ENCODE results near the gene PLEKHA7. TPM values are rescaled to one million over a fixed set of nuclear protein-coding genes. Genes with fewer than 3 reads are reported as not detected.

PLEKHA7 gene
- total RNA-seq, 1 donor from 2014 or later: 0.92 TPM

DNA sequence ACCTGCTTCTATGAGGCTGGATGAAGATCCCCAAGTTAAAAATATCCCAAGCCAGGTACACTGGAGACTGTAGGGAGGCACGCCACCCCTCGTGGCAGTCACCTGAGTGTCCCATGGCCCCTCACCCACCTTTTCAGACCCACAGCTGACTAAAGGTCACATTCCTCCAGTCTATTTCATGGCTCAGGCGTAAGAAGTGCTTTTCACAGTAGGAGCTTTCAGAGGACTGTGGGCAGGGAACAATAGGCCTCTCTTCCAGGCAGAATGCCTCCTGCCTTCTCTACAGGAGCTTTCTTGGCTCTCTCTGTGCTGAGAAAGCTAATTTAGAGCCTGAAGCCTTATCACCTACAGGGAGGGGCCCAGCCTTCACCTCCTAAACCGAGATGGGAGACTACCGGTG is 201.9 kb downstream of the PLEKHA7 start:
- no peak overlapping the region for H3K4me3 Mint-ChIP-seq (ENCODE audit: unreplicated experiment)
- TF ChIP-seq, protein P1, sequence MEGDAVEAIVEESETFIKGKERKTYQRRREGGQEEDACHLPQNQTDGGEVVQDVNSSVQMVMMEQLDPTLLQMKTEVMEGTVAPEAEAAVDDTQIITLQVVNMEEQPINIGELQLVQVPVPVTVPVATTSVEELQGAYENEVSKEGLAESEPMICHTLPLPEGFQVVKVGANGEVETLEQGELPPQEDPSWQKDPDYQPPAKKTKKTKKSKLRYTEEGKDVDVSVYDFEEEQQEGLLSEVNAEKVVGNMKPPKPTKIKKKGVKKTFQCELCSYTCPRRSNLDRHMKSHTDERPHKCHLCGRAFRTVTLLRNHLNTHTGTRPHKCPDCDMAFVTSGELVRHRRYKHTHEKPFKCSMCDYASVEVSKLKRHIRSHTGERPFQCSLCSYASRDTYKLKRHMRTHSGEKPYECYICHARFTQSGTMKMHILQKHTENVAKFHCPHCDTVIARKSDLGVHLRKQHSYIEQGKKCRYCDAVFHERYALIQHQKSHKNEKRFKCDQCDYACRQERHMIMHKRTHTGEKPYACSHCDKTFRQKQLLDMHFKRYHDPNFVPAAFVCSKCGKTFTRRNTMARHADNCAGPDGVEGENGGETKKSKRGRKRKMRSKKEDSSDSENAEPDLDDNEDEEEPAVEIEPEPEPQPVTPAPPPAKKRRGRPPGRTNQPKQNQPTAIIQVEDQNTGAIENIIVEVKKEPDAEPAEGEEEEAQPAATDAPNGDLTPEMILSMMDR (IDR thresholded peaks at IDR 0.05): no peak
- H3K36me3 Mint-ChIP-seq (ENCODE audit: low read depth): no peaks in the 10 kb centered on the region
- H3K9me3 Mint-ChIP-seq (ENCODE audit: low read depth): no peaks in the 10 kb centered on the region
- no peak for DNase-seq (ENCODE audit: low spot score)
- H3K27ac Mint-ChIP-seq (ENCODE audit: unreplicated experiment): no peak overlapping the region
- no peaks in the 10 kb centered on the region for H3K27me3 Mint-ChIP-seq (ENCODE audit: low read depth)
- H3K4me1 Mint-ChIP-seq (ENCODE audit: low read depth): peaks cover 12% of the 10 kb centered on the region

DNA sequence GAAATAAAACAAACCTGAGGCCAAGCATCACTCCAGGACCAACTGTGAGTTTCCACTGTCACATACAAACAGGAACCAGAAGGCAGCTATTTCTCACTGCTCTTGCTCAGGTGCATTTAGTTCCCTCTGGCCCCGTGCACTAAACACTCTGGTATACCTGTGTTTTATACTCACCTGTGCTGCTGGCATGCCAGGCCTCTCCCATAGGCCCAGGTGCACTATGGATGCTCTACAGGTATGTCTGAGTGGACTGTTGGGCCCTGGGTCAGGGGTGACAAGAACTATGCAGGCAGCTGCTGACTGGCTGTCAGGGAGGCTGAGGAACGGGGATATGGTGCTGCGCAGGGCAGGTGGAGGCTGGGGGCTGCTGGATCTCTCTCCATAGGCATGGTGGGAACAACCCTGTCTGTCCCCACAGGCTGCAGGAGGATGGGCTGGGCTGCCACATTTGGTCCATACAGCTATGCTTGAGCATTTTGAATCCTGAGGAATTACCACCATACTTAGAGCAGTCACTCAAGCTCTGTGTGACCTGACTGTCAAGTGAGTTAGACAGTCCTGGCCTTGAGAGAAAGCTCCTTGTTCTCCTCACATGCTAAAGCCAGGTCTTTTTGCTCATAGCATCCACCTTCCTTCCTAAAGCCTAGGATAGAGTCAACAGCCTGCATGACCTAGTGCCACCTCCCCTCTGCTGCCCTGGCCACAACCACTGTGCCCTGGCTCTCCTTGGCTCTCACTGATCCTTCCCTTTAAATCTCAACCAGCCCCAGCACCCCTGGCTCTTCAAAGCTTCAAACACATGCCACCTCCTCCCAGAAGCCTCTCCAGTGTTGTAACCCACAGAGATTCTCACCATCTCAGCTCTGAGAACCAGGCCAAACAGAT is 202.8 kb downstream of the PLEKHA7 start:
- H3K36me3 Mint-ChIP-seq (ENCODE audit: low read depth): no peaks in the 10 kb centered on the region
- no peak overlapping the region for H3K4me3 Mint-ChIP-seq (ENCODE audit: unreplicated experiment)
- no peaks in the 10 kb centered on the region for H3K27me3 Mint-ChIP-seq (ENCODE audit: low read depth)
- DNase-seq (ENCODE audit: low spot score): no peak
- H3K9me3 Mint-ChIP-seq (ENCODE audit: low read depth): no peaks in the 10 kb centered on the region
- no peak overlapping the region for H3K27ac Mint-ChIP-seq (ENCODE audit: unreplicated experiment)
- TF ChIP-seq, protein P1 (IDR thresholded peaks at IDR 0.05): no peak
- peaks cover 16% of the 10 kb centered on the region for H3K4me1 Mint-ChIP-seq (ENCODE audit: low read depth)

DNA sequence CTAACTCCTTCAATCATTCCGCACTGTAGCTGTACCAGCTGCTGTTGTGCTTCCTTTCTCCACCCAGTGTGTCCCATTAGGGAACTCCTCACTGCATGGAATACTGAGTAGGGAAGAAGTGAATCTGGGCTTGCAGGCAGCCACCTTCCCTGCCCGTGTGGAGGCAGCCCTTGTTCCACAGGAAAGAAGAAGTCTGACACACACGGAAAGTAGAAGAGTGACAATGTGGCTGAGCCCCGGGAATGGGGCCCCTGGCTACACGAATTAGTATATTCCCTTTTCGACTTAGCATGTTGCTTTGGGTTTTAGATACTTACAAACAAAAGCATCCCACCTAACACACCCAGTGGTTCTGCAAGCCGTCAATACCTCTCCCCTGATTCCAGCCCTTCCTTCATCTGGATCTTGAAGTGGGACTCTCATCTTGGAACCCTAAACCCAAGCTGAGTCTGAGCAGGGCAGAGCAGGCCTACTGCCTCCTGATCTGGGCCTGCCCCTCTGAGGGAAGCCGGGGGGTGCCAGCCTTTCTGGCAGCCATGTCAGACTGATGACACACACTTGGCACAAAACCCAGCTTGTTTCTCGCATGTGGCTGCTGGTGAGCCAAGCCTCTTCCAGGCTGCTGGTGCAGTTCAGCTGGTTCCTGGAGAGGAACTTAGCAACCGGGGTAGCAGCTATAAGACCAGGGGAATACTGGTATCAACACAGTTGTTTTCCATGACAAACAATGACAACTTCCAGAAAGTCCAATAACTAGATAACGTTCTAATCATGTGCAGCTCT is 204.1 kb downstream of the PLEKHA7 start:
- Mint-ChIP-seq H3K36me3 (ENCODE audit: low read depth) (no peaks in the 10 kb centered on the region), H3K27ac (ENCODE audit: unreplicated experiment) (no peak overlapping the region), H3K4me3 (ENCODE audit: unreplicated experiment) (no peak overlapping the region), H3K27me3 (ENCODE audit: low read depth) (no peaks in the 10 kb centered on the region), H3K4me1 (ENCODE audit: low read depth) (peaks cover 16% of the 10 kb centered on the region), H3K9me3 (ENCODE audit: low read depth) (no peaks in the 10 kb centered on the region)
- TF ChIP-seq, protein P1 (IDR thresholded peaks at IDR 0.05): no peak
- DNase-seq (ENCODE audit: low spot score): no peak

DNA sequence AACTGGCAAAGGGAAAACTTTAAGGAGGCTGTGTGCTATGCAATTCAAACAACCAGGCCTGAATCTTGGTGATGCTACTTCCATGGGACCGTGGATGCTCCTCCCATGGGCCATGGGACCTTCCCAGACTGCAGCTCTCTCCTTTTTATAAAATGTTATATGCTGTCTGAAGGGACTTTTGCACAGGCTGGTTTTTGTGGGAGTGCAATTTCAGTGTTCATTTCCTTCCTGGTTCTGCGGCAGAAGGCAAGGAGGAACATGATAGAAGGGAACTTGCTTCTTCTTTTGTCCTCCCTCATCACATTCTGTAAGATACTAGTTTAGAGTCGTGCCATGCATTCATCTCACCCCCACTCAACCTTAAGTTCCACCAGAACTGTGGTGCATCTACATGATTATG is 206.9 kb downstream of the PLEKHA7 start:
- Mint-ChIP-seq H3K36me3 (ENCODE audit: low read depth) (peaks cover 1% of the 10 kb centered on the region), H3K27me3 (ENCODE audit: low read depth) (no peaks in the 10 kb centered on the region), H3K9me3 (ENCODE audit: low read depth) (no peaks in the 10 kb centered on the region), H3K4me1 (ENCODE audit: low read depth) (peaks cover 16% of the 10 kb centered on the region), H3K4me3 (ENCODE audit: unreplicated experiment) (no peak overlapping the region), H3K27ac (ENCODE audit: unreplicated experiment) (no peak overlapping the region)
- no peak for DNase-seq (ENCODE audit: low spot score)
- TF ChIP-seq, protein P1 (IDR thresholded peaks at IDR 0.05): no peak

DNA sequence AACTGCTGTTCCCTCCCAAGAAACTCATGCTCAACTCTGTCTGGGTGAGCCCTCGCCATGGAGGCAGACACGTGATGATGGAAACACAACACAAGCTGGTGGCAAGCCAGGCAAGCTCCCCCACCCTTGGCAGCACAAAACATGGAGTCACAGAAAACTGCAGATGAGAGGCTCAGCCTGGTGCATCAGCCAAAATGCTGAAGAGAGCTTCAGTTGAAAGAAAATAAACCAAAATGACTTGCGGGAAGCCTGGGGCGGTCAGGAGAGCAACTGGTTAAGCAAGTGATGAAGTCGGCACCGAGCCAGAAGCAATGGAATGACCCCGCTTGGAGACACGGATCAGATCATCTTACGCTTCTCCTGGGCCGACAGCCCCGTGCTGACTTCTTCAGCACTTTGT is 207.4 kb downstream of the PLEKHA7 start:
- H3K27me3 Mint-ChIP-seq (ENCODE audit: low read depth): no peaks in the 10 kb centered on the region
- peaks cover 1% of the 10 kb centered on the region for H3K36me3 Mint-ChIP-seq (ENCODE audit: low read depth)
- H3K4me1 Mint-ChIP-seq (ENCODE audit: low read depth): peaks cover 16% of the 10 kb centered on the region
- TF ChIP-seq, protein P1 (IDR thresholded peaks at IDR 0.05): no peak
- DNase-seq (ENCODE audit: low spot score): no peak
- H3K27ac Mint-ChIP-seq (ENCODE audit: unreplicated experiment): no peak overlapping the region
- H3K4me3 Mint-ChIP-seq (ENCODE audit: unreplicated experiment): no peak overlapping the region
- no peaks in the 10 kb centered on the region for H3K9me3 Mint-ChIP-seq (ENCODE audit: low read depth)

Measured in chondrocyte (in vitro differentiated cells).